PFSK-1 (cell line): ENCODE results near the gene COL25A1.

Source experiments
- FOXP2 ChIP-seq: optimal IDR thresholded peaks from 2 replicates; pipeline ENCODE3; 2011; ENCODE audit warnings: borderline replicate concordance, control low read depth, inconsistent platforms; ENCODE audit not compliant: insufficient read depth; ENCODE audit errors: extremely low read length, extremely low read depth
- POLR2AphosphoS5 ChIP-seq: IDR thresholded peaks from 2 replicates; pipeline ENCODE4 v1.6.1; 2012; ENCODE audit warnings: low read depth, mild to moderate bottlenecking, control low read depth, low read length, moderate library complexity
- REST ChIP-seq, 2 experiments: IDR thresholded peaks; 2 replicates each; pipeline versions ENCODE4 v1.6.1 to v1.8.0; 2011 to 2012; ENCODE audit warnings: low read depth in 2 of 2, low read length in 2 of 2, control low read depth in 1 of 2, inconsistent platforms in 1 of 2, mild to moderate bottlenecking in 1 of 2, moderate library complexity in 1 of 2; ENCODE audit not compliant: insufficient read depth in 1 of 2
- SIN3A ChIP-seq: IDR thresholded peaks from 2 replicates; pipeline ENCODE4 v1.6.1; 2012; ENCODE audit warnings: mild to moderate bottlenecking, low read length, moderate library complexity, borderline replicate concordance; ENCODE audit not compliant: insufficient read depth
- TAF1 ChIP-seq: IDR thresholded peaks from 2 replicates; pipeline ENCODE4 v1.6.1; 2012; ENCODE audit warnings: low read length, control low read depth, borderline replicate concordance; ENCODE audit not compliant: insufficient read depth

The COL25A1 gene

GRCh38 chr4:109119852-109120251 lies 182.6 kb downstream of the COL25A1 start:
- TF ChIP-seq FOXP2 (no peak), SIN3A (no peak), TAF1 (no peak), REST (IDR thresholded peaks at IDR 0.05; ENCODE audit: insufficient read depth in 1 of 2, low read depth in 2 of 2, low read length in 2 of 2) (no peak), POLR2AphosphoS5 (no peak)

- no peak for TF ChIP-seq REST (IDR thresholded peaks at IDR 0.05; ENCODE audit: insufficient read depth in 1 of 2, low read depth in 2 of 2, low read length in 2 of 2)
- no peak for TF ChIP-seq FOXP2
- no peak for TF ChIP-seq TAF1
- TF ChIP-seq SIN3A = no peak
- TF ChIP-seq POLR2AphosphoS5 = no peak
These were observed 183.8 kb downstream of the COL25A1 start for GRCh38 chr4:109118635-109119034.

- TF ChIP-seq POLR2AphosphoS5 = no peak
- TF ChIP-seq TAF1 = no peak
- no peak for TF ChIP-seq FOXP2
- no peak for TF ChIP-seq REST (IDR thresholded peaks at IDR 0.05; ENCODE audit: insufficient read depth in 1 of 2, low read depth in 2 of 2, low read length in 2 of 2)
- no peak for TF ChIP-seq SIN3A
These were observed 188.0 kb downstream of the COL25A1 start for GRCh38 chr4:109114501-109114900.

- no peak for TF ChIP-seq FOXP2
- TF ChIP-seq SIN3A = no peak
- no peak for TF ChIP-seq REST (IDR thresholded peaks at IDR 0.05; ENCODE audit: insufficient read depth in 1 of 2, low read depth in 2 of 2, low read length in 2 of 2)
- no peak for TF ChIP-seq POLR2AphosphoS5
- no peak for TF ChIP-seq TAF1
These were observed 188.9 kb downstream of the COL25A1 start for GRCh38 chr4:109113521-109113920.

GRCh38 chr4:109111031-109111430 lies 191.4 kb downstream of the COL25A1 start:
- no peak for TF ChIP-seq FOXP2
- no peak for TF ChIP-seq POLR2AphosphoS5
- no peak for TF ChIP-seq SIN3A
- TF ChIP-seq REST (IDR thresholded peaks at IDR 0.05; ENCODE audit: insufficient read depth in 1 of 2, low read depth in 2 of 2, low read length in 2 of 2) = no peak
- no peak for TF ChIP-seq TAF1
